Endodermal cell (in vitro differentiated cells): ENCODE data around the gene LRP8. TPM values are rescaled to one million over a fixed set of nuclear protein-coding genes. Genes with fewer than 3 reads are reported as not detected.

Experiments
- DNase-seq: peaks from one replicate; pipeline ENCODE4 v3.0.0-alpha.2; 2017
- H3K27ac ChIP-seq: 2 replicates; pipeline ENCODE4 v1.5.1; 2013; ENCODE audit warnings: mild to moderate bottlenecking, low read depth, low read length, moderate library complexity
- H3K27me3 ChIP-seq: 2 replicates; pipeline ENCODE4 v1.6.1; 2013; ENCODE audit warnings: mild to moderate bottlenecking, low read length, moderate library complexity; ENCODE audit not compliant: insufficient read depth, control insufficient read depth, poor library complexity, severe bottlenecking
- H3K36me3 ChIP-seq: 2 replicates; pipeline ENCODE4 v1.7.0; 2013; ENCODE audit warnings: mild to moderate bottlenecking, low read length, moderate library complexity; ENCODE audit not compliant: control insufficient read depth, insufficient read depth
- H3K4me1 ChIP-seq: one replicate; pipeline ENCODE4 v1.7.0; 2013; ENCODE audit warnings: low read length; ENCODE audit not compliant: control insufficient read depth, insufficient read depth
- H3K4me3 ChIP-seq: 2 replicates; pipeline ENCODE4 v1.5.1; 2013; ENCODE audit warnings: mild to moderate bottlenecking, low read length, moderate library complexity
- H3K9ac ChIP-seq: 2 replicates; pipeline ENCODE4 v1.6.1; 2013; ENCODE audit warnings: mild to moderate bottlenecking, low read length, moderate library complexity; ENCODE audit not compliant: poor library complexity, severe bottlenecking; ENCODE audit errors: extremely low read depth
- H3K9me3 ChIP-seq: 2 replicates; pipeline ENCODE4 v1.6.1; 2013; ENCODE audit warnings: mild to moderate bottlenecking, low read length, moderate library complexity; ENCODE audit not compliant: control insufficient read depth
- H3K27ac Mint-ChIP-seq: 2 replicates; pipeline ENCODE4 v1.8.0; 2020; ENCODE audit warnings: mixed read lengths
- H3K27me3 Mint-ChIP-seq: 2 replicates; pipeline ENCODE4 v1.8.0; 2021; ENCODE audit warnings: mild to moderate bottlenecking, mixed read lengths; ENCODE audit not compliant: insufficient read depth
- H3K36me3 Mint-ChIP-seq: 2 replicates; pipeline ENCODE4 v1.8.0; 2020; ENCODE audit warnings: low read depth, mixed read lengths
- H3K4me1 Mint-ChIP-seq: 2 replicates; pipeline ENCODE4 v1.8.0; 2020; ENCODE audit warnings: mixed read lengths
- H3K4me3 Mint-ChIP-seq: 2 replicates; pipeline ENCODE4 v1.8.0; 2020; ENCODE audit warnings: mild to moderate bottlenecking, moderate library complexity, mixed read lengths
- H3K9me3 Mint-ChIP-seq: 2 replicates; pipeline ENCODE4 v1.8.0; 2020; ENCODE audit warnings: mild to moderate bottlenecking, mixed read lengths
- WGBS, 2 experiments: methylation state at CpG; one replicate each; pipeline versions ENCODE4 v1.1.5 to v1.1.7; 2013; ENCODE audit warnings: missing lambda C conversion rate in 2 of 2, mixed read lengths in 1 of 2; ENCODE audit not compliant: insufficient coverage in 1 of 2, insufficient read length in 1 of 2; 5-methylcytosine and 5-hydroxymethylcytosine counted together
- total RNA-seq, 2 donors: library from RNA; stranded (reverse); fragmentation: NEBNext Ultra II Directional in 1 of 2; extraction: Animal tissue kit (Norgen Biotek cat#: 25700) in 1 of 2; gene quantifications; 2 replicates in 1 of 2; 3 replicates in 1 of 2; pipeline ENCODE4 v1.2.1, GENCODE V29; 2021
- TF ChIP-seq, protein P1 (sequence below): fragments of 200-600 bp; sonication (generic); conservative IDR thresholded peaks from 2 replicates; pipeline ENCODE4 v1.5.0; 2021; ENCODE audit warnings: antibody characterized with exemption, mild to moderate bottlenecking

LRP8 gene
- total RNA-seq, 2 donors from 2014 or later: 29.1 to 39.6 TPM

DNA sequence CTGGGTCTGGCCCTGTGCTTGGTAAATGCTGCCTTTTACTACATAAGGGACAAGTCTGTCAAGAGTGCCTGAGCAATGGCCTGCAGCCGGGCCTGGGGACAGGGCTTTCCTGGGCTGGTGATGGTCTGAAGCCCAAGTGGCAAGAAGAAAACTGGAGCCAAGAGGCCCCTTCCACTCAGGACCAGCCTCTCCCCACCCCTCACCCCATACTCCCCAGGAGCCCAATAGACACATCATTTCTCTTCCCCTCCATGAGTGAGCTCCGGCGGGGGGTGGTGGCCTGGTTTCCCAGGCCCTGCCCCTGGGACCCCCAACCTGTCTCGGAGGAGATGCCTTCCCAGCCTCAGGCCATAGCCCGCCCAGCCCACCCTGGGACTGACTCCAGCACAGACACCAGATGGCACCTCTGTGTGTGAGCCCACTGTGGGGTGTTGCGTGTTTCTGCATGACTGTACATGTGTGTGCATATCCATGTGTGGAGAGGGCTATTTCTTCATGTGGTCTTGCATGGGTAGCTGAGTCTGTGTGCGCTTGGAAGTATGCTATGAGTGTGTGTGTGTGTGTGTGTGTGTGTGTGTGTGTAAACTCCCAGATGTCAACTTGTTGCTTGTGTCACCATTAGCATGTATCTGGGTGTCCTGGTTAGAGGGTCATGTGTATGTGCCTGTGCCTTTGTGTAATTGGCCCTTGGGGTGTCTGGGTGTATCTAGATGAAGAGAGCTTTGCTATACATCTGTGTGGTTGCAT, 14.3 kb upstream of the LRP8 start:
- H3K27me3 ChIP-seq: no peaks in the 10 kb centered on the region
- peak; percentile 35 for DNase-seq
- Mint-ChIP-seq H3K27me3 (peaks cover 12% of the 10 kb centered on the region), H3K4me1 (peaks cover 14% of the 10 kb centered on the region), H3K27ac (no peak overlapping the region), H3K4me3 (no peak overlapping the region), H3K9me3 (peaks cover 2% of the 10 kb centered on the region), H3K36me3 (peaks cover 1% of the 10 kb centered on the region)
- WGBS, 2 experiments: 88 to 94% methylated on average over 3 to 7 of the region's 7 CpGs
- no peak overlapping the region for H3K4me3 ChIP-seq
- H3K9me3 ChIP-seq: no peaks in the 10 kb centered on the region
- no peaks in the 10 kb centered on the region for H3K36me3 ChIP-seq
- no peak overlapping the region for H3K27ac ChIP-seq
- H3K9ac ChIP-seq: no peak overlapping the region
- TF ChIP-seq, protein P1, sequence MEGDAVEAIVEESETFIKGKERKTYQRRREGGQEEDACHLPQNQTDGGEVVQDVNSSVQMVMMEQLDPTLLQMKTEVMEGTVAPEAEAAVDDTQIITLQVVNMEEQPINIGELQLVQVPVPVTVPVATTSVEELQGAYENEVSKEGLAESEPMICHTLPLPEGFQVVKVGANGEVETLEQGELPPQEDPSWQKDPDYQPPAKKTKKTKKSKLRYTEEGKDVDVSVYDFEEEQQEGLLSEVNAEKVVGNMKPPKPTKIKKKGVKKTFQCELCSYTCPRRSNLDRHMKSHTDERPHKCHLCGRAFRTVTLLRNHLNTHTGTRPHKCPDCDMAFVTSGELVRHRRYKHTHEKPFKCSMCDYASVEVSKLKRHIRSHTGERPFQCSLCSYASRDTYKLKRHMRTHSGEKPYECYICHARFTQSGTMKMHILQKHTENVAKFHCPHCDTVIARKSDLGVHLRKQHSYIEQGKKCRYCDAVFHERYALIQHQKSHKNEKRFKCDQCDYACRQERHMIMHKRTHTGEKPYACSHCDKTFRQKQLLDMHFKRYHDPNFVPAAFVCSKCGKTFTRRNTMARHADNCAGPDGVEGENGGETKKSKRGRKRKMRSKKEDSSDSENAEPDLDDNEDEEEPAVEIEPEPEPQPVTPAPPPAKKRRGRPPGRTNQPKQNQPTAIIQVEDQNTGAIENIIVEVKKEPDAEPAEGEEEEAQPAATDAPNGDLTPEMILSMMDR: no peak
- no peaks in the 10 kb centered on the region for H3K4me1 ChIP-seq

DNA sequence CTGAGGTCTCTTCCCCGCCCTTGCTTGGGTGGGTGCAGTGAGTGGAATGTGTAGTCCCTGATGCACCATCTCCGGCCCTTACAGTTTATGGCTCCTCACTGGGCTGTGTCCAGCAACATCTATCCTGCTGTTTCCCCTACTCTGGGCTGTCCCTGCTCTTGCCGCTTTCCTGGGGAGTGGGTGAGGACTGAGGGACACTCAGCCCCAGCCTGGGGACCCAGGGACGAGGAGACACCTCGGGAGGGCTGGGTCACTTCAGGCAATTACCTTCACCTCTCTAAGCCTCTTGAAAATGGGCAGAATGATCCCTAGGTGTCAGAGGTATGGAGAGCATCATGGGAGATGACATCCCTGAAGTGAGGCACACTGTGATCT, 13.6 kb upstream of the LRP8 start:
- no peaks in the 10 kb centered on the region for H3K9me3 ChIP-seq
- 94 to 100% methylated on average over 2 to 5 of the region's 5 CpGs for WGBS, 2 experiments
- Mint-ChIP-seq H3K27ac (no peak overlapping the region), H3K9me3 (peaks cover 2% of the 10 kb centered on the region), H3K4me3 (no peak overlapping the region), H3K36me3 (peaks cover 1% of the 10 kb centered on the region), H3K27me3 (peaks cover 12% of the 10 kb centered on the region), H3K4me1 (peaks cover 14% of the 10 kb centered on the region)
- TF ChIP-seq, protein P1: no peak
- no peak overlapping the region for H3K4me3 ChIP-seq
- H3K27ac ChIP-seq: no peak overlapping the region
- no peaks in the 10 kb centered on the region for H3K4me1 ChIP-seq
- no peak for DNase-seq
- no peaks in the 10 kb centered on the region for H3K36me3 ChIP-seq
- H3K9ac ChIP-seq: no peak overlapping the region
- no peaks in the 10 kb centered on the region for H3K27me3 ChIP-seq

DNA sequence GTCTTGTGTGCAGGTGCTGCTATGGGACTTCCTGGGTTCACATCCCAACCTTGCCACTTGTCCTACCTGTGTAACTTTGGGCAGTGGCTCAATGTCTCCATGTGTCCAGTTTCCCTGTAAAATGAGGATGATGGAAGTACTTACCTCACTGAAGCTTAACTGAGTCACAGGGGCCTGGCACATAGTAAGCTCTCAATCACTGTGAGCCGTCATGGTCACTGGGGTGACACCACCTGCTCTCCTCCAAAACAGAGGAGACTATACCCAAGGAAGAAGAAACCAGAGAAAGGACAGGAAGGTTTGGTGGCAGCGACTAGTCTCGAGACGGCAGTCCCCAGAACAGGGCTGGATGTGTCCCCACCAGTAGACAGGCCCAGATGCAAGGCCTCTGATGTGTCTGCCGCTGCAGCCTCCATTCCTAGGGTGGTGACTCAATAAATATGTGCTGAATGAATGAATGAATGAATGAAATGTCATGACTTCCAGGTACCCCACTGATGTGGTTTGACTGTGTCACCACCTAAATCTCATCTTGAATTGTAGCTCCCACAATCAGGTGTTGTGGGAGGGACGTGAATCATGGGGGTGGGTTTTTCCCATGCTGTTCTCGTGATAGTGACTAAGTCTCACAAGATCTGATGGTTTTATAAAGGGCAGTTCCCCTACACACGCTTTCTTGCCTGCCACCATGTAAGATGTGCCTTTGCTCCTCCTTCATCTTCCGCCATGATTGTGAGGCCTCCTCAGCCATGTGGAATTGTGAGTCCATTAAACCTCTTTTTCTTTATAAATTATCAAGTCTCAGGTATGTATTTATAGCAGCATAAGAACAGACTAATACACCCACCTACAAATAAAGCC, 13.0 kb upstream of the LRP8 start:
- TF ChIP-seq, protein P1: no peak
- no peak overlapping the region for H3K27ac Mint-ChIP-seq
- peaks cover 14% of the 10 kb centered on the region for H3K4me1 Mint-ChIP-seq
- Histone ChIP-seq H3K9ac (no peak overlapping the region), H3K4me3 (no peak overlapping the region), H3K9me3 (no peaks in the 10 kb centered on the region), H3K27ac (no peak overlapping the region), H3K4me1 (no peaks in the 10 kb centered on the region), H3K27me3 (no peaks in the 10 kb centered on the region), H3K36me3 (no peaks in the 10 kb centered on the region)
- peaks cover 1% of the 10 kb centered on the region for H3K36me3 Mint-ChIP-seq
- H3K27me3 Mint-ChIP-seq: peaks cover 12% of the 10 kb centered on the region
- WGBS, 2 experiments: 93 to 100% methylated on average over 2 to 9 of the region's 9 CpGs
- H3K4me3 Mint-ChIP-seq: no peak overlapping the region
- peak; percentile 34 for DNase-seq
- peaks cover 2% of the 10 kb centered on the region for H3K9me3 Mint-ChIP-seq
